GM10847 (cell line): Measurements from ENCODE around the gene MYMX.

Experiments
- POLR2A ChIP-seq: IDR thresholded peaks from 2 replicates; pipeline ENCODE4 v1.6.1; 2011; ENCODE audit not compliant: insufficient read length; ENCODE audit errors: extremely low read depth

The MYMX gene

GRCh38 chr6:44223319-44224028 lies 6.7 kb downstream of the MYMX start, which contains the start of gene SLC29A1:
Gene SLC29A1, plus strand, starts transcription at chr6:44223595. Its CDS starts 3,719 bp downstream, at chr6:44227314.
- peak; percentile 72 for TF ChIP-seq POLR2A

- no peak for TF ChIP-seq POLR2A
Observed at GRCh38 chr6:44224029-44224964, 7.6 kb downstream of the MYMX start.

GRCh38 chr6:44224965-44225305 lies 8.2 kb downstream of the MYMX start:
- TF ChIP-seq POLR2A = no peak

DNA sequence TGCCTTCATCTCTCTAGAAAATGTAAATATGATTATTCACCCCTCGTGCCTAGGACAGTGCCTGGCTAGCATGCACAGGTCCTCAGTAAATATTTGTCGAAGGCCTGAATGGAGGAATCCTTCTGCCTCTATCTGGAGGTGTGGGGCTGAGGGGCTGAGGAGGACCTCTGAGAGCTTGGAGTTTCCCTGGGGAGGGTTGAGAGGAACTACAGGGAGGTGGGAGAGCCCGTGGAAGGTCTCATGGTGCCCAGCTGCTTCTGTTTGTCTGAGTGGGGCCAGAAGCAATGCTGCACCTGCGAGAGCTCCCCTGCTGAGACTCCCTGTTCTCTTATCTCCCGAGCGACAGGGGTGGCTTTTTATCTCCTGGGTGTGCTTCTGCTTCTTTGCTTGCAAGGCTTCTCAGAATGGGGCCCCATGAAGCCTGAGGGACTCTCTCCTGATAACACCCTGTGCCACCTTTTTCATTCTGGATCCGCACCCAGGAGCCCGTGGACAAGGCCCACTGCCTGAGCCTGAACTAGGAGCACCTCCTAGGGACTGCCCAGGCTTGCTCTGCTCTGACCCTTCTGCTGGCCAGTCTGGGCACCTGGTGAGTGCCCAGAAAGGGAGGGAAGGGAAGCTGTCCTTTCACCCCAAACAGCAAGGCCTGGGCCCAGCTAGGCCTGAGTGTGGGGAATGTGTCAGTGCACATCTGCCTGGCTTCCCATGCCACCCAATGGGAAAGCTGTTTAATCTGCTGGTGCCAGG lies 9.0 kb downstream of the MYMX start:
- no peak for TF ChIP-seq POLR2A

- no peak for TF ChIP-seq POLR2A
Observed at GRCh38 chr6:44226368-44227147, 9.8 kb downstream of the MYMX start.

- TF ChIP-seq POLR2A = no peak
Observed at GRCh38 chr6:44227148-44227793, 10.5 kb downstream of the MYMX start.

- no peak for TF ChIP-seq POLR2A
Observed at GRCh38 chr6:44228031-44228430, 11.3 kb downstream of the MYMX start.

- TF ChIP-seq POLR2A = no peak
Observed at GRCh38 chr6:44228433-44228832, 11.7 kb downstream of the MYMX start.

DNA sequence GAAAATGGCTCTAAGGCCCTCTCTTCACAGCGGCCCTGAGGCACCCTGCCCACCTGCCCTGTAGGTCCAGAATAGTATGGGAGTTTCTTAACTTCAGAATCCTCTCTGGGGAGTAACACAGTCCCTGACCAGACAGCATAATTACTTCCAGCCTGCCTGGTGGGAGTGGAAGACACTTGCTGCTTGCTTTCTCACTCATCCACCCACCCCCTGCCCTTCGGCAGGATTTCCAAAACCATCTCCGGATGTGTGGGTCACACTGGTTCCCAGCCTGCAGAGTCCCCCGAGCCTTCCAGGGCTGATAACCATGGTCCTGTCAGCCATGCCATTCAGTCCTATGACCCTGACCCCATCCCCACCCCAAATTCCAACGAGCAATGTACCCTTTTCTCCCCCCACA lies 12.1 kb downstream of the MYMX start:
- no peak for TF ChIP-seq POLR2A

GRCh38 chr6:44229376-44230033 lies 12.8 kb downstream of the MYMX start:
- no peak for TF ChIP-seq POLR2A

- TF ChIP-seq POLR2A = no peak
Observed at GRCh38 chr6:44230034-44230675, 13.4 kb downstream of the MYMX start.

GRCh38 chr6:44232676-44233566 lies 16.2 kb downstream of the MYMX start:
- TF ChIP-seq POLR2A = no peak

DNA sequence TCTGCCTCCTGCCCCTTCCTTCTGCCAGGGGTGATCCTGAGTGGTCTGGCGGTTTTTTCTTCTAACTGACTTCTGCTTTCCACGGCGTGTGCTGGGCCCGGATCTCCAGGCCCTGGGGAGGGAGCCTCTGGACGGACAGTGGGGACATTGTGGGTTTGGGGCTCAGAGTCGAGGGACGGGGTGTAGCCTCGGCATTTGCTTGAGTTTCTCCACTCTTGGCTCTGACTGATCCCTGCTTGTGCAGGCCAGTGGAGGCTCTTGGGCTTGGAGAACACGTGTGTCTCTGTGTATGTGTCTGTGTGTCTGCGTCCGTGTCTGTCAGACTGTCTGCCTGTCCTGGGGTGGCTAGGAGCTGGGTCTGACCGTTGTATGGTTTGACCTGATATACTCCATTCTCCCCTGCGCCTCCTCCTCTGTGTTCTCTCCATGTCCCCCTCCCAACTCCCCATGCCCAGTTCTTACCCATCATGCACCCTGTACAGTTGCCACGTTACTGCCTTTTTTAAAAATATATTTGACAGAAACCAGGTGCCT lies 16.9 kb downstream of the MYMX start:
- no peak for TF ChIP-seq POLR2A
